DMS153 treated with DMSO at 0.1 percent for 48 hours (cell line): ENCODE results near the gene NFYC.
A peak's percentile ranks its signal among the peaks of the same experiment; 100 is the strongest.

Source experiments
- DNase-seq: peaks from one replicate; lab custom pipeline; 2025; ENCODE audit not compliant: unreplicated experiment; lab: John Stamatoyannopoulos, UW

NFYC gene

DNA sequence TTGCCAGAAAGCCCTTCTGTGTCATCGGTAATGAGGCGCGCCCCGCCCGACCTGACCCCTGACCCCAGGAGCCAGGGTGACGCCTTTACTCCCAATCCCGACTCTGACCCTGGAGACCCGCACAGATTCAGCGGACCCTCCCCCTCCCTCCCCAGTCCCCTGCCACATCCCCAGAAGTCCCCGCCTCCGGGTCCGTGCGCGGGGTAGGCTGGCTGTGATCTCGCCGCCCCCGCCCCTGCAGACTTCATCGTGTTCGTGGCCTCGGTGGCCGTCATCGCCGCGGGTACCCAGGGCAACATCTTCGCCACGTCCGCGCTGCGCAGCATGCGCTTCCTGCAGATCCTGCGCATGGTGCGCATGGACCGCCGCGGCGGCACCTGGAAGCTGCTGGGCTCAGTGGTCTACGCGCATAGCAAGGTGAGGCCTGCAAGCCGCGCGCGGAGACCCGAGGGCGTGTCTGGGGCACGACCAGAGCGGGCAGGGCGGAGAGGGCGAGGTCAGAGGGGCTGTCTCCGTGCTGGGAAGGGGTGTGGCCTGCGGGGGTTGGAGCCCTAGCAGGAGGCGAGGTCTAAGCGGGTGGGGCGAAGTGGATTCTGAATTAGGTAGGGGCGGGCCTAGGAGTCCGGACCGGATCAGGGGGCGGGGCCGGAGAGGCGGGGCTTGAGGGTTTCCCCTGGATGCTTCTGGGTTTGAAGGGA is 126.9 kb downstream of the NFYC start:
- DNase-seq = peak; percentile 92

DNA sequence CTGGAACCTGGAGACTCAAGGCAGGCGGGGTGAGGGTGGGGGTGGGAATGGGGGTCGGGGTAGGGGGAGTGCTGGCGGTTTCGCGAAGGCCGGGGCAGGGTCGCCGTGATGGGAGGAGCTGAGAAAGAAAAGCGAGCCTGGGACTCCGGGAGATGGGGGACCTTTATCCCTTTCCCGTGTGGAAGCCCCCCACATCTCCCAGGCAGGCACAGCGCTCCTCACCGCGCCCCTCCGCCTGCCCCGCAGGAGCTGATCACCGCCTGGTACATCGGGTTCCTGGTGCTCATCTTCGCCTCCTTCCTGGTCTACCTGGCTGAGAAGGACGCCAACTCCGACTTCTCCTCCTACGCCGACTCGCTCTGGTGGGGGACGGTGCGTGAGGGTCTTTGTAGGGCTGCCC is 127.6 kb downstream of the NFYC start:
- no peak for DNase-seq

DNA sequence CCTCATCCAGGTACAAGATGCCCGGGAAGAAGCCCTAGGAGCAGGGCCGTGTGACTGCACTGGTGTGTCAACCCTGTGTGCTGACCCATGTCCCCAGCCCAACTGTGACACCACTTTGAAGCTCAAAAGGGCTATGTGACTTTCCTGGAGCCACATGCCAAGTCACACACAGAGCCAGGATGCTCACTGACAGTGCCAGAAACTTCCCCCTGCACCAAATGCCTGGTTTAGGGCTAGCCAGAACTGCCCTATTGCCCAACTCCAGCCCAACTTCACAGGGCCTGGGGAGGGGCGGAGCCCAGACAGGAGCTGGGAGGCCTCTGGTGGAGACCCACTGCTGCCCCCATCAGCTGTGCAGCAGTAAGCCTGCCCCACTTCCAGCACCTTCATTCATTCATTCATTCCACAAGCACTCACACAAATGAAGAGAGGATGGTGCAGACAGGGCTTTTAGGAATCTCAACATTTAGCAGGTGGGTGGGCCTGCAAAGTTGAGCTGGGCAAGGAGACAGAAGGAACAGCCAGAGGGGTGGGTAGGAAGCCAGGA is 128.8 kb downstream of the NFYC start:
- no peak for DNase-seq
